Eye (tissue), 1 donor: Measurements from ENCODE around the gene CNOT2.
A peak's percentile ranks its signal among the peaks of the same experiment; 100 is the strongest.

Experiments used
- DNase-seq: peaks from one replicate; pipeline ENCODE4 v3.0.0-alpha.2; 2015

The CNOT2 gene

DNA sequence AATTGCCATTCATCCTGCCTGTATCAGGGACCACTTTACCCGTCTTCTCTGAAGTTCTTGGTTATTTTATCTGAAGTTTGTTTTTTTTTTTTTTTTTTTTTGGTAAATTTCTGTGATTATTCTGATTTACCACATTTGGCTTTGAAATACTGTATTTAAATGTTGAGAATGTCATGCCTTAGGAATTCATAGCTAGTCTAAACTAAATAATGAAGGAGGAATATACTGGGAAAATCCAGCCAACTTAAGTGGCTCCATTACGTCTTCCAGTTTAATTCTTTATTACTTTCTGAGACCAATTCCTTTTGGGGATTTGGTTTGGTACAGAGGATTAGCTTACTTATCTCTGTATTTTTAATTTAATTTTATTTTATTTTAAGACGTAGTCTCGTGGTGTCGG, 62.6 kb downstream of the CNOT2 start:
- DNase-seq: no peak

DNA sequence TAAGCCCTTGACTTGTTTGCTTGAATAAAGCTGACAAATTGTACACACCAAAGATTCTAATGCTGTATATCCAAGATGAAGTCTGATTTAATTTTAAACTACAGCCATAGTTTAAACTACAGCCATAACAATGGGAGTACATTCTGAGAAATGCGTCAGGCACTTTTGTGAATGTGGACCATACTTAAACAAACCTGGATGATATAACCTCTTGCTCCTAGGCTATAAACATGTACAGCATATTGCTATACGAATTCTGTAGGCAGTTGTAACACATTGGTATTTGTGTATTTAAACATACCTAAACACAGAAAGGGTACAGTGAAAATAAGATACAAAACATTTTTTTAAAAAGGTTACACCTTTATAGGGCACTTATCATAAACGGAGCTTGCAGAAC, 63.4 kb downstream of the CNOT2 start:
- DNase-seq: no peak

DNA sequence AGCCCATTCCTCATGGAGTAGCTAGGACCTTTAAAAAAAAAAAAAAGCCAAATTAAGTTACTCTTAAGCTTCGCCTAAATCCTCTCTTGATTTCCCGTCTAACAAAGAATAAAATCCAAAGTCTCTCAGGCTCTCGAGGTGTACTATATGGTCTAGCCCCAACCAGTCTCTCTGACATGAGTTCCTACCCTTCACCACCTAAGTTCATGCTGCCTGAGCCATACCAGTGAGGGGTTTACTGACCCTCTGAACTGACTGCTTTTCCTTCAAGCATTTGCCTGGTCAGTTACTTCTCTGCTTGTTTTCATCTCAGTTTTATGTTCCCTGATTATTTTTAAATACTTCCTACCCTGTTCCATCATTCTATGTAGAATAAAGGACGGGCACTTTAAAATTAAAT, 64.6 kb downstream of the CNOT2 start:
- no peak for DNase-seq

DNA sequence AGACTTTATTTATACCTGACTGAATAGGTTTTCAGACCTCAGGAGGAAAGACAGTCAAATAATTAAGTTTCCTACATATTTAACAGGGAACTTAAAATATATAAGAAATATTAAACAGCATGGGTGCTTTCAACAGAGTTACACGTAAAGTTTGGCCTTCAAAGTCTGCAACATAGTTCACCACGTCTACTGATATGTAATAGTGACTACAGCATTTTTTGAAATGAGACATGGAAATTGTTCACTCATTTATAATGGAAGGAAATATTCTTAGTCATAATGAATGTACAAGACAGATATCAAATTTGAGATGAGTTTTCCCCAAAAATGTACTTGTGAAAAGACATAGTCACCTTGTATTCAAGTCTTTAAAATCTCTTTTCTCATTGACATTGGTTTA, 66.1 kb downstream of the CNOT2 start:
- no peak for DNase-seq

DNA sequence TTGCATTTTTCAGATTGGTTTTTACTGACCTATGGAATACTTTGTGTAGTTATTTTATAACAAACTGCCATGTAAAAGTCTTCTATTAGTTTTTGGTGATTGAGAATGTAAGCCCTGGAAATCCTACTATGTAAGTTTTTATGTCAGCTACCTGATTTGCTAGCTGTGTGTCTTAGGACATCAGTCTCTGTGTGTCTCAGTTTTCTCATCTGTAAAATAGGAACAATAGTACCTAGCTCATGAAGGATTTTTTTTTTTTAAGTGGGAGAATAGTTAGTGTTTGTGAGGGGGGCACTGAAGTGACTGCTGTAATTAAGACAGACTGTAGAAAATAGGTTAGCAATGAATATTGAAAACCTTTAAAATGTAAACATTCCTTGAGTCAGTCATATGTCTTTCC, 70.9 kb downstream of the CNOT2 start:
- DNase-seq: no peak

DNA sequence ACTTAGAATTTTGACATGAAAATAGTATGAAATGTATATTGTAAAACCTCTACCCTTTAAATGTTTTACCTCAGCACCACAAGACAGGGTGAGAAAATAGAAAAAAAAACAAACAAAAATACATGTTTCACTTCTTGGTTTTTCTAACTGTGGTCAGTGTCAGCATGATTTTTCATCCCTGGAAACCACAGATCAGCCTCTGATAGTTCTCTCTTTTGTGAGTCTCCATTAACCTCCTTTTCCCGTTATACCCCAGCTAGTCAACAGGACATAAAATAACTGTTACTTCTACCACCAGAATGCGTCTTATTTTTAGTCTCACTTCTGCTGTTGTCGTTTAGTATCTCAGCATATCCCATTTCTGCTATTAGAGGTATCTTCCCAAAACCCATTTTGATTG, 74.5 kb downstream of the CNOT2 start:
- DNase-seq: no peak

DNA sequence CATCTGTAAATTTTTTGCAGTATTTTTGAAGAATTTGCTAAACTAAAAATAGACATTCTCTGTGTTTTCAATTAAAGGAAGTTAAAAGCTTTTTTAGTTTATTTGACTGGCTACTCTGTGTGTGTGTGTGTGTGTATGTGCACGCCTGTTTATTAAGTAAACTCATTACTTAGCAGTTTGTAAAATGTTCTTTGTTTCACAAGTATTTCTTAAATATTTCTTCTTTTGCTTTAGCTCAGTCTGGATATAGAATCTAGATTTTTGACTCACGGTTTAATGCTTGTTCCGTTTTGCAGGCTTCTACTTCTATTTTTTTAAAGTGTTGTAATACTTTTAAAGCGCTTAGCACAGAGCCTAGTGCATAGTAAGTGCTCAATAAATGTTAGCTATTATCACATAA, 76.4 kb downstream of the CNOT2 start:
- no peak for DNase-seq

DNA sequence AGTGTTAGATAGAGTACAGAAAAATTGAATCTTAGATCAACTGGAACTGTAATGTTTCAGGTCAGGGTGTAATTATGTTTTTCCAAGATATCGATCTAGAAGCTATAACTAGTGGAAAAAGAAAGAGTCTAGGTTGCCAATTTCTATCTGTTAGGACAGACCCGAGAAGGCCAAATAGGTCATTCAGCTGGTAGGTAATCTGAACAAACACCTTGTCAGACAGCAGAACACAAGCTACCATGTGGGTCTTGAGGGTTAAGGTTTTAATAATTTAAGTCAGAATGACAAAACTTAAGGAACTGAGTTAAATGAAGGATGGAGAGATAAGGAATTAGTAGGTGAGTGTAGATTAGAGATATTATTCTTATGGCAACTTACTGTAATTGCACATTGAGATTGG, 78.0 kb downstream of the CNOT2 start:
- no peak for DNase-seq

DNA sequence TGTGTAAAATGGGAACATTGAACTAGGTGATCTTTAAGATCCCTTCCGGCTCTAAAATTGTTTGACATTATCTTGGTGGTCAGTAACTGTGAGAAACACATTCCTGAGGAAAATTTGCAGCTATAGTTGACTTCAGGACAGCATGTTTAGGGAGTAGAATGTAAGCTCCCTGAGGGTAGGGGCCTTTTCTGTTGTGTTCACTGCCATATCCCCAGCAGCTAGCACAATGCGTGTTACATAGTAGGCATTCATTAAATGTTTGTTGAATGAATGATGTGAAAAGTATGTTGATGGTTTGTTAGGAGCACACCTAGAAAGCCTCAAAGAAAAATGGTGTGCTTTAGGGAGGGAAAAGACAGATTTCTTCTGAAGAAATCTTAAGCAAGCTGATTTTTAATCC, 84.3 kb downstream of the CNOT2 start:
- no peak for DNase-seq

DNA sequence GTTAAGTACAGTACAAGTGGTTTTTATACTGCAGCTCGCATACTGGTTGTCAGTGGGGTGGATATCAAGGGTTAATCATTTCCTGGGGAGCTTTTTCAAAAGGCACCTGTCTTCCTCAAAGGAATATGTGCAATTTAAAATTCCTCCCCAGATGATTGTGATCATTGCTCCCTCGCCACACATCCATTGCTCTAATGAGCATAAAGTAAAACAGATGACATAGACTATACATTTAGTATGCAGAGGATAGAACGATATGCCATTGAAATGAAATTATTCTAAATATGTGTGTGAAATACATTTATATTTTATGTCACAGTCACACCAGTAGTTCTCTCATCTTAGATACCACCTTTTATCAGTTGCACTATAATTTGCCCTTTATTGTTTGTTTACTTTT, 86.5 kb downstream of the CNOT2 start:
- no peak for DNase-seq

DNA sequence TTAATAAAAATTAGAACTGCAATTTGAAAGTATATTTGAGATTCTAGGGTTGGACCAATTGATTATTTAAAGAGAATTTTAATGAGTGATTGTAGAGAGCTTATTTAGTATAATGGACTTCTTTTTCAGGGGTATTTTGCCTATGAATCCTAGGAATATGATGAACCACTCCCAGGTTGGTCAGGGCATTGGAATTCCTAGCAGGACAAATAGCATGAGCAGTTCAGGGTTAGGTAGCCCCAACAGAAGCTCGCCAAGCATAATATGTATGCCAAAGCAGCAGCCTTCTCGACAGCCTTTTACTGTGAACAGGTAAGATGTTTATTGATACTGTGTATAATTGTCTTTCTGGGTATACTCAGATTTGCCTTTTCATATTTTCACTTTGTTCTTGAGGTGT, 86.9 kb downstream of the CNOT2 start:
- no peak for DNase-seq

DNA sequence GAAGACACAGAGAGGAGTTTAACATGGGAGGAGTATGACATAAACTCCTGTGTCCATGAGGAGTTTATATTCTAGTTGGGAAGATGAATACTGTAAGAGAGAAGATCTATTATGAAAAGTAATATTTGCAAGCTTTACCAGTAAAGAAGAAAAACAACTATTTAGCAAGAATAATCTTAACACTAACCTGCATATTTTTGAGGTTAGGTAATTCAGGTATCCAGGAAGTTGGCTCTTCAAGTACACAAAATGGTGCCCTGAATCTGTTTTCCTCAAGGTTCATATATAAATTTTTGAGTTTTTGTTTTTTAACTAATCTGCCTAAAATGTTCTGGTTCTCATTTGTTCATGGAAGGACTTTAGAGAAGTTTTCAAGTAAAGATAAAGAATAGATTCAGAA, 89.0 kb downstream of the CNOT2 start:
- DNase-seq: no peak

DNA sequence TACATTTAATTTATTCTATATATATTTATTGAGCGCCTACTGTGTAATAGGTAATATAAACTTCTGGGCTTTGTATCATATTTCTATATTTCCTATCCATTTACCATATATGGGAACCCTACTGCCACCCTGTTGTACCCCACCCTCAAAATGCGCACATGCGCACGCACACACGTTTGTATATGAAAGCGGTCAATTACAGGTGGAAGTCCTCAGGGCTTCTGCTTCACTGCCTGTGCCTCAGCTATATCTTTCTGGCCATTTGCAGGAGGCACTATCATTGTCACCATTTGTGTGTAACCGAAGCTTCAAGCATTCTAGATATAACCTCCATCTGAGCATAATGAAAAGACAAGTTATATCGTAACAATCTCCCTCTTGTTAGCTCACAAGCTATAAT, 91.5 kb downstream of the CNOT2 start:
- no peak for DNase-seq

DNA sequence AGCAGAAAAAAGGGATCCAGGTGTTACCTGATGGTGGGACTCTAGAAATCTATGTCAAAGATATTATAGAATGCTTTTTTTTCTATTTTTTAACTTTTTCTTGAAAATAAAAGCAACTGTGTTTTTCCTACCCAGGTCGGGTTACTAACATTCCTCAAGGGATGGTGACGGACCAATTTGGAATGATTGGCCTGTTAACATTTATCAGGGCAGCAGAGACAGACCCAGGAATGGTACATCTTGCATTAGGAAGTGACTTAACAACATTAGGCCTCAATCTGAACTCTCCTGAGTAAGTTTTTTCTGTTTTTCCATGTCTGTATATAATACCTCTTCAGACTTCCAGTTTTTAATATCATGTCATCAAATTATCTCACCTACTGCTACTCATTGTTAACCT, 95.3 kb downstream of the CNOT2 start:
- DNase-seq: no peak

DNA sequence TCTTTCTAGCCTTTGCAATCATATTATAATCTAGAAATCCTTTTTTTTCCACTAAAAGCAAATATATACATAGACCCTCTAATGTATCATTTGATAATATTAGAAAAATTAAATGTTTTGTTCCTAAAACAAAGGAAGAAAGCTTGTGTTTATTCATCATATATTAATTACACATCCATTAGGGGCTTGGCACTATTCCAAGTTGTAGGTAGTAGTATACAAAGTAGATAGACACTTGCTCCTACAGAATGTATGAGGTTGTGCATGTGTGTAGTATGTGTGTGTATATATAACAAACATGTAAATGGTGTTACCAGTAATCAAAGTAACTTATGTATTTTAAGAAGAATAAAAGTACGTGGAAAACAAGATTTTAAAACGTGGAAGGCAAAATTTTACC, 107.8 kb downstream of the CNOT2 start:
- no peak for DNase-seq

DNA sequence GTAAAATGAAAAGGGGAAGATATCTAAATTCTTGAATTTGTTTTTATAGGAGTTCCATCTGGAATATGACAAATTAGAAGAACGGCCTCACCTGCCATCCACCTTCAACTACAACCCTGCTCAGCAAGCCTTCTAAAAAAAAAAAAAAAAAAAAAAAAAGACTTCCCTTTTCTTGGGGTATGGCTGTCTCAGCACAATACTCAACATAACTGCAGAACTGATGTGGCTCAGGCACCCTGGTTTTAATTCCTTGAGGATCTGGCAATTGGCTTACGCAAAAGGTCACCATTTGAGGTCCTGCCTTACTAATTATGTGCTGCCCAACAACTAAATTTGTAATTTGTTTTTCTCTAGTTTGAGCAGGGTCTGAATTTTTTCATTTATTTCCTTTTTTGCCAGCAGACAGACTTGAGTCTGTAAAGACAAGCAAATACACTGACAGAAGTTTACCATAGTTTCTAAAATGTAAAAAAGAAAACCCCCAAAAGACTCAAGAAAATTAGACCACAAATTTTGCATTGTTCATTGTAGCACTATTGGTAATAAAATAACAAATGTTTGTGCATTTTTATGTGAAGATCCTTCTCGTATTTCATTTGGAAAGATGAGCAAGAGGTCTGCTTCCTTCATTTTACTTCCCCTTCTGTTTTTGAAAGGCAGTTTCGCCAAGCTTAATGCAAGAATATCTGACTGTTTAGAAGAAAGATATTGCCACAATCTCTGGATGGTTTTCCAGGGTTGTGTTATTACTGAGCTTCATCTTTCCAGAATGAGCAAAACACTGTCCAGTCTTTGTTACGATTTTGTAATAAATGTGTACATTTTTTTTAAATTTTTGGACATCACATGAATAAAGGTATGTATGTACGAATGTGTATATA, 110.8 kb downstream of the CNOT2 start:
- no peak for DNase-seq

DNA sequence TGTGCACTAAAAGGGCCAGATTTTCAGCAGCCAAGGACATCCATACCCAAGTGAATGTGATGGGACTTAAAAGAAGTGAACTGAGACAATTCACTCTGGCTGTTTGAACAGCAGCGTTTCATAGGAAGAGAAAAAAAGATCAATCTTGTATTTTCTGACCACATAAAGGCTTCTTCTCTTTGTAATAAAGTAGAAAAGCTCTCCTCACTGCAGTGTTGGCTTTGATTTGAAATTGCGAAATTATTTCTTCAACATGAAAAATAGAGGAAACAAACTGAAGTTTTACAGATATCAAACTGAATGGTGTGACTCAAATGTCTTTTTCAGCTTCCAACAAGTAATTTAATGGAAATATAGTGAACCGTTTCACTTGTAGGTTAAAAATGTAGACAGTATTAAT, 111.6 kb downstream of the CNOT2 start:
- no peak for DNase-seq

DNA sequence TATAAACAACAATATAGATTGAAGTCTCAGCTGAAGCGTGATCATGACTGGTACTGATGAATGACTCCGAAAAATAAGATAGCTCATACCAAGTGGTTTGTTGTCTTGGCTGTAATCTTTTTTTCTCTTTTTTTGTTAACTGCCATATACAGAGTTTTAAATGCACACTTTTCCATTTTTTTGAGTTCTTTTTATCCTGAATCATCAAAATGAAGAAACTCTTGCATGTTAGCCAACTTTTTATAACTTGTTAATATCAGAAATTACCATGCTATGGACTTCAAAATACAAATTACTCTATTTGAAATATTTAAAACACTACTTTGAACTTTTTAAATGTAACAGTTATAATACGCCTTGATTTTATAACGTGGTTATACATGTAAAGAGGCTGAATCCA, 112.7 kb downstream of the CNOT2 start:
- no peak for DNase-seq

DNA sequence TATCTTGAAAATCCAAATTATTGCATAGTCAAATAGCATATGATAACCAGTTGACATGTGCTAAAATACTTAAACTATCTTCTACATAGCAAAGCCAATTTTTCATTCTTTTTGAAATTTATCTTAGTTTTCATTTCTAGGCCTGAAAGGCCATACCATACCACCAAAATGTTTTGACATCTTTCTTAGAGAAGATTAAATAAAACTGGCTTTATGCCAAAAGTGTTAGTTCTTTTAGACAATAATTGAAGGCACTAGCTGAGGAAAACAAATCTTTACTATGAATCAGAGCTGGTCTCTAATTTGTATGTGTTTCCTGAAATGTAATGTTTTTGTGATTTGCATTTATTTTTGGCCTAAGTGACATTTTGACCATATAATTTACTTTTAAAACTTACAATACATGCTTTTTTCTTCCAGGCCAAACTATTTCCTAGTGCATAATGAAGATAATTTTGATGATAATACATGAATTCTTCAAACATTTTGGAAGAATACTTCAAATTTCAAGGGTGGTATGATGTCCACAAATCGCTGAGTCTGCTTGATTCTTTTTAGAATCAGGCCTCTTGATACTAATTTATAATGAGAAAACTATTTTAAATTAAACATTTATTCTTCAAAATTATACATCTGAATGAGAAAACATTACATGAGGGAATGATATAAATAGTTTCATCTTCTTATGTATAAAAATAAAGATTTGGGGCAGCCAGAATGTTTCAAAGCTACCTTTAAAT, 116.4 kb downstream of the CNOT2 start:
- DNase-seq: no peak

DNA sequence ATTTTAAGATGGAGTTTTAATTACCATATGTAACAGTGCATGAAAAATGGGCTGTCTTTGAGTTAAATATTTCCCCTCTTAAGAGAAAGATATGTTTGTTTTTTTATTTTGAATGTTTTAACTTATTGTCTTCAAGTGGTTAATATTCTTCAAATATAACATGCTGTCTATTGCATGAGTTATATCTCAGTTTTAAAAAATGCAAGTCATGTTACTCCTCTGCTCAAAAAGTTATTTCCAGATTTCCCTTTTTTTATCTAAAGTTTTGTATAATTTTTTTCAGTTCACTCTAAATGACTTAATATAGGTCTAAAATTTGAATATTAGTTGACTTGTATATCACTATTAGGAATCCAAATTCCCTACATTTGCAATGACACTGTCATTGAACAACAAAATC, 117.0 kb downstream of the CNOT2 start:
- no peak for DNase-seq

DNA sequence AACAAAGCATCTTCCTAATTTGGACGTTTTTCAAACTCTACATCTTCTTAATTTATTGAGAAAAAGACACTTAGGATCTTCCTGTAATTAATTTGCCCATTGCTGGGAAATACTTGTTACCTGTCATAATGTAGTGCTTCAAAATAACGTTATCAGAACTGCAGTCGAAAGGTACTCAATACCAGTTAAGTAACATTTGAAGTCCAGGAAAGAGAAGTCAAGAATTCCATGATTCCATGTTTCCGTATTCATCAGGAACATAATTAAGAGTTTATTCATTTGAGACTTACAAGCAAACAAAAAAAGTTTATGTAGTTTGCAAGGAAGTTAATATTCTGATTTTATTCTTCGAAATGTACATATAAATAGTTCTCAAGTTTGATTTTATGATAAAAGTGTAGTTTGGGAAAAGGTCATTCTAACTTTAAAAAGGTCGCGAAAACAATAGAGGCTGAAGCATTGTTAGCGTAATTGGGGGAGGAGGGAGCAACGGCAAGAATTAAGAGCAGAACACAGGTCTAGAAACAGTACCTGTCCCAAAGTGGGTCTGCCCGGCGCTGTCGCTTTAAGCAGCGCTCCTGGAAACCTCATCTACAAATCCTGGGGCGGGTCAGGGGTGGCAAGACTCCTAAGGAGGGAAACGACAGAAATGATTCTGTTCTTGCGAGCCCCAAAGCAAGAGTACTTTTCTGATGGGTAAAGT, 121.6 kb downstream of the CNOT2 start:
- no peak for DNase-seq

DNA sequence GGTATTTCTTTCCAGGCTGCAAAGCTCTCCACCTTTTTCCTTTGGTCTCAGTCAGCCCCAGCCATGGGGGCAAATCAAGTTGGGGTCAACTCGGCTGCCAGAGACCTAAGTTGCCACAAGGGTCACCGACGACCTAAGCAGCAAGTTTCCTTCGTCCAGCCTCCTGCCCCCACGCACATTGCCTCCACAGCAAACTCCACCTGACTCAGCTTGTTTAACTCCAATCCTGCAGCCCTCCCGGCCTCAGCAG, 122.1 kb downstream of the CNOT2 start:
- no peak for DNase-seq

DNA sequence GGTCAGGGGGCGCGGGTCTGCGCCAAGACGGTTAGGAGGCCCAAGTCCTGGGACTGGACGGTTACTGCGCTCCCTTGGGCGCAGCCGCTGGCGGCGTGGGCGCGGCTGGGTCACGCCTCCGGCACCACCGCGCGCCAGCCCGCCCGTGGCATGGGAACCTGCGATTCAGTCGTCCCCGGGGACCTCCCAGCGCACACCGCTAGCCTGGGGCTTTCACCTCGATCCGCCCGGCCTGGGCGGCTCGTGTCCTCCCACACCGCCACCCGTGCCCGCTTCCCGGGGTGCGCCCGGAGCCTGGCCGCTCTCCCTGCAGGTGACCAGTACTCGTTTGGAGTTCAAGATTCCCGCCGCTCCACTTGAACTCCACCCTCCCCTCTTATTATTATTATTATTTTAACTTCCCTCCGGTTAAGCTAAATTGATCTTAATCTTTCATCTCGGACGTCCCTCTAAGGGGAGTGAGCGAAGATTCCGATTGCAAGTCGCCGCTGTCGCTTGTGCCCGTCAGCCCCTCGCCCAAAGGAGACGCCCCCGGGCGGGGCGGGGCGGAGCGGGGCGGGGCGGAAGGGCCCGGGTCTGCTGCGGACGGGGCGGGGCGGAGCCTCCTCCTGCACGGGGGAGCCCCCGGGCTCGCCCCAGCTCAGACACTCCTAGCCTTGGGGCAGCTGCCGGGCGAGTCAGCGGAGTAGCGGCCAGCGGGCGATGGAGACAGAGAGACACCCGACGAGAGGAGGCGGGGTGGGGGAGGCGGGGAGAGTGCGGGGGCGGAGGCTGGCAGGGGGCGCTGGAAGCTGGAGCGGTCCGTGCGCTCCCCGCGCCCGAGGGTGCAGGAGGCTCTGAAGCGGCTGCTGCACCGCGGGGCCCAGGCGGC, 122.7 kb downstream of the CNOT2 start, which contains the start of gene KCNMB4:
TSS of gene KCNMB4 (plus strand) at position 643 of the 871 bp plus-strand sequence. CDS start 445 bp downstream, outside the sequence.
- peak; percentile 94 for DNase-seq
